Measurements from ENCODE around the gene SIAH2. TPM values are rescaled to one million over a fixed set of nuclear protein-coding genes. Genes with fewer than 3 reads are reported as not detected.

Gene SIAH2
- polyA plus RNA-seq, 3 donors: 24.6 to 43.5 (median 28.2) TPM

- Histone ChIP-seq H2AFZ (ENCODE audit: insufficient read depth, low read depth, low read length, poor library complexity, severe bottlenecking) (no peak overlapping the region), H3K9me3 (replicated peaks in 1 of 2; ENCODE audit: control insufficient read depth in 1 of 2, insufficient read depth in 1 of 2, low read length in 2 of 2) (no peaks in the 10 kb centered on the region), H3K4me1 (ENCODE audit: control insufficient read depth in 1 of 2, insufficient read depth in 2 of 2, low read length in 2 of 2) (peaks cover 15 to 28% of the 10 kb centered on the region in 2 donors), H3K9ac (ENCODE audit: insufficient read depth, low read length, poor library complexity, severe bottlenecking) (no peak overlapping the region), H3K36me3 (replicated peaks in 1 of 2; ENCODE audit: control insufficient read depth in 1 of 2, insufficient read depth in 2 of 2, low read length in 2 of 2) (peaks cover 18 to 30% of the 10 kb centered on the region in 2 donors), H3K79me2 (ENCODE audit: insufficient read depth, low read length) (peaks cover 81% of the 10 kb centered on the region), H3K27ac (ENCODE audit: low read depth in 1 of 2, low read length in 2 of 2) (peak overlapping the region in 1 of 2 donors; percentile 23), H4K20me1 (ENCODE audit: insufficient read depth, low read length) (peaks cover 99% of the 10 kb centered on the region), H3K27me3 (ENCODE audit: control insufficient read depth in 2 of 2, insufficient read depth in 2 of 2, low read length in 2 of 2) (no peaks in the 10 kb centered on the region), H3K4me3 (replicated peaks in 1 of 3; ENCODE audit: low read depth in 2 of 3, low read length in 3 of 3) (no peak overlapping the region), H3K4me2 (replicated peaks; ENCODE audit: extremely low read depth, low read length, poor library complexity, severe bottlenecking) (no peak overlapping the region)
- no peak overlapping the region for H3K4me3 Mint-ChIP-seq
- intact Hi-C loops (cut with micrococcal nuclease): no loop called here
- H3K4me1 Mint-ChIP-seq: peaks cover 45% of the 10 kb centered on the region
- H3K36me3 Mint-ChIP-seq: peaks cover 25 to 32% of the 10 kb centered on the region in 2 donors
- peaks cover 0 to 2% (median 0%) of the 10 kb centered on the region in 3 donors for H3K27me3 Mint-ChIP-seq (ENCODE audit: low read depth in 3 of 3)
- WGBS (ENCODE audit: insufficient coverage): no CpG with 5 or more reads among the region's 1 CpG
- TF ChIP-seq CTCF (IDR thresholded peaks at IDR 0.05): no peak
- no peak for DNase-seq
- no peaks in the 10 kb centered on the region for H3K9me3 Mint-ChIP-seq
- peak overlapping the region in 3 of 7 donors; percentile 3 to 32 (median 27) for H3K27ac Mint-ChIP-seq
Observed at GRCh38 chr3:150744919-150745211, 18.1 kb downstream of the SIAH2 start.

- H3K27ac ChIP-seq (ENCODE audit: low read depth in 1 of 2, low read length in 2 of 2): peak overlapping the region in 1 of 2 donors; percentile 23
- no peak overlapping the region for H3K4me2 ChIP-seq (replicated peaks; ENCODE audit: extremely low read depth, low read length, poor library complexity, severe bottlenecking)
- WGBS (ENCODE audit: insufficient coverage): 98% methylated on average over 3 of the region's 8 CpGs
- no peak for TF ChIP-seq CTCF (IDR thresholded peaks at IDR 0.05)
- peaks cover 19 to 33% of the 10 kb centered on the region in 2 donors for H3K4me1 ChIP-seq (ENCODE audit: control insufficient read depth in 1 of 2, insufficient read depth in 2 of 2, low read length in 2 of 2)
- H3K9ac ChIP-seq (ENCODE audit: insufficient read depth, low read length, poor library complexity, severe bottlenecking): no peak overlapping the region
- Mint-ChIP-seq H3K27ac (peak overlapping the region in 6 of 7 donors; percentile 3 to 80 (median 32)), H3K9me3 (no peaks in the 10 kb centered on the region), H3K4me1 (peaks cover 50% of the 10 kb centered on the region), H3K4me3 (no peak overlapping the region), H3K36me3 (peaks cover 25 to 32% of the 10 kb centered on the region in 2 donors), H3K27me3 (ENCODE audit: low read depth in 3 of 3) (peaks cover 0 to 2% (median 0%) of the 10 kb centered on the region in 3 donors)
- intact Hi-C loops (cut with micrococcal nuclease): no loop called here
- H3K4me3 ChIP-seq (replicated peaks in 1 of 3; ENCODE audit: low read depth in 2 of 3, low read length in 3 of 3): no peak overlapping the region
- no peak for DNase-seq
- peaks cover 98% of the 10 kb centered on the region for H4K20me1 ChIP-seq (ENCODE audit: insufficient read depth, low read length)
- no peaks in the 10 kb centered on the region for H3K9me3 ChIP-seq (replicated peaks in 1 of 2; ENCODE audit: control insufficient read depth in 1 of 2, insufficient read depth in 1 of 2, low read length in 2 of 2)
- peaks cover 76% of the 10 kb centered on the region for H3K79me2 ChIP-seq (ENCODE audit: insufficient read depth, low read length)
- peaks cover 18 to 30% of the 10 kb centered on the region in 2 donors for H3K36me3 ChIP-seq (replicated peaks in 1 of 2; ENCODE audit: control insufficient read depth in 1 of 2, insufficient read depth in 2 of 2, low read length in 2 of 2)
- no peaks in the 10 kb centered on the region for H3K27me3 ChIP-seq (ENCODE audit: control insufficient read depth in 2 of 2, insufficient read depth in 2 of 2, low read length in 2 of 2)
- no peak overlapping the region for H2AFZ ChIP-seq (ENCODE audit: insufficient read depth, low read depth, low read length, poor library complexity, severe bottlenecking)
Observed at GRCh38 chr3:150744041-150744918, 18.7 kb downstream of the SIAH2 start.

Measured in CD14-positive monocyte (primary cell).